Stomach (tissue), 4 donors: ENCODE results near the gene MADCAM1.

Experiments
- CTCF ChIP-seq, 7 experiments: fragments of 450-650 bp in 4 of 7; fragments of 200-600 bp in 3 of 7; sonication (generic) in 3 of 7; IDR thresholded peaks; one replicate each; pipeline ENCODE4 v1.5.1; 2016 to 2019; ENCODE audit warnings: antibody characterized with exemption in 7 of 7, control low read depth in 2 of 7, mild to moderate bottlenecking in 1 of 7
- EP300 ChIP-seq: sonication (generic); formaldehyde crosslinking; IDR thresholded peaks from one replicate; pipeline ENCODE4 v1.6.1; 2017; ENCODE audit warnings: antibody characterized with exemption
- POLR2A ChIP-seq, 4 donors: fragments of 450-650 bp; IDR thresholded peaks; one replicate each; pipeline ENCODE4 v1.6.1; 2016; ENCODE audit warnings: antibody characterized with exemption in 4 of 4, control low read depth in 2 of 4, mild to moderate bottlenecking in 1 of 4, moderate library complexity in 1 of 4
- POLR2AphosphoS5 ChIP-seq, 3 donors: sonication (generic); formaldehyde crosslinking; IDR thresholded peaks; one replicate each; pipeline ENCODE4 v1.6.1; 2016; ENCODE audit warnings: antibody characterized with exemption in 3 of 3

- TF ChIP-seq CTCF (IDR thresholded peaks at IDR 0.05), result no peak
- no peak for TF ChIP-seq EP300
- no peak for TF ChIP-seq POLR2A (IDR thresholded peaks at IDR 0.05)
- peak in 2 of 3 donors; percentile 39 to 42 for TF ChIP-seq POLR2AphosphoS5 (IDR thresholded peaks at IDR 0.05)
These were observed 36.4 kb upstream of the MADCAM1 start for GRCh38 chr19:459724-460511.
